Lower leg skin (tissue), 4 donors: ENCODE data around the gene SH3TC2. TPM values are rescaled to one million over a fixed set of nuclear protein-coding genes. Genes with fewer than 3 reads are reported as not detected.

Experiments used
- DNase-seq, 2 donors: peaks; one replicate each; pipeline ENCODE4 v3.0.0-alpha.2; 2019; ENCODE audit warnings: low spot score in 2 of 2
- H3K4me3 ChIP-seq: fragments of 200-600 bp; sonication (generic); 2 replicates; pipeline ENCODE4 v1.5.1; 2017; ENCODE audit warnings: mild to moderate bottlenecking, low read depth; ENCODE audit not compliant: poor library complexity, severe bottlenecking
- CTCF ChIP-seq, 3 donors: fragments of 450-650 bp; IDR thresholded peaks; one replicate each; pipeline ENCODE4 v1.5.1; 2016; ENCODE audit warnings: antibody characterized with exemption in 3 of 3, mild to moderate bottlenecking in 3 of 3, moderate library complexity in 2 of 3
- POLR2A ChIP-seq, 2 donors: fragments of 450-650 bp; IDR thresholded peaks; one replicate each; pipeline ENCODE4 v1.6.1; 2016 to 2017; ENCODE audit warnings: antibody characterized with exemption in 2 of 2, mild to moderate bottlenecking in 1 of 2, moderate library complexity in 1 of 2
- WGBS, 2 donors: methylation state at CpG; one replicate each; pipeline ENCODE4 v1.1.5; 2018; 5-methylcytosine and 5-hydroxymethylcytosine counted together
- intact Hi-C: fragments of 100-400 bp; cut with DNase I; formaldehyde crosslinking; loops from one replicate; pipeline ENCODE4 v1.15.0; 2023; ENCODE audit warnings: low total_unique reads
- total RNA-seq, 4 donors: library from RNA; depleted of rRNA; stranded (reverse); fragments of >200 nt; gene quantifications; one replicate each; pipeline ENCODE4 v1.1.0, GENCODE V29; 2016

The SH3TC2 gene
- total RNA-seq, 4 donors from 2014 or later = 0.80 to 3.7 (median 2.0) TPM

DNA sequence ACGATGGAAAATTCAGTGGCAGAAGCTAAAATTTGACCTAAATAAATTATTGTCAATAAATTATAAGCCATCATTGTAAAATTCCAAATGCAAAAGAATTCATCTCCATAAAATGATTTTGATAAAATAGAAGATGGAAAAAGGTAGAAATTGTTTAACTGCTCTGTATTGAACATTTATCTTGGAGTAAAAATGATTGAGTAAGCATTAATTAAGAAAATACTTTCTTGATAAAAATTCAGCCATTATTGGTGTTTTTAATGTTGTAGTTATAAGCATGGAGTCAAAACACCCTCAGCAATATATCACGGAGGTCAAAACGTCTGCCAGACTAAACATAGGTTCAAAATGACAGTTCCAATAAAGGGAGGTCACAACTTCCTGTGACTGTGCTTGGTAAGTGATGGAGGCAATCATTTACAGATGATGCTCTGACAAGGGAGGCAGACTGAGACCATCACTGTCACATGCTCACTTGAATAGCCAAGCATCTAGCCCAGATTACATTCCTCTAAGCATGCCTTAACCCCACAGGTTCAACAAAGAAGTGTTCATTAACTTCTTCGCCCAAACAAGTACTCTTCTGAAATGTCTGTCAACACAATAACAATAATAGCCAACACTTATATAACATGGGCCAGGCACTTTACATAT lies 69.5 kb downstream of the SH3TC2 start:
- no peak for TF ChIP-seq POLR2A (IDR thresholded peaks at IDR 0.05)
- no peak for TF ChIP-seq CTCF (IDR thresholded peaks at IDR 0.05)
- WGBS, 2 donors = 70 to 84% methylated on average over 4 of the region's 4 CpGs
- intact Hi-C loops = no loop called here
- no peak for DNase-seq
- H3K4me3 ChIP-seq = no peak overlapping the region

DNA sequence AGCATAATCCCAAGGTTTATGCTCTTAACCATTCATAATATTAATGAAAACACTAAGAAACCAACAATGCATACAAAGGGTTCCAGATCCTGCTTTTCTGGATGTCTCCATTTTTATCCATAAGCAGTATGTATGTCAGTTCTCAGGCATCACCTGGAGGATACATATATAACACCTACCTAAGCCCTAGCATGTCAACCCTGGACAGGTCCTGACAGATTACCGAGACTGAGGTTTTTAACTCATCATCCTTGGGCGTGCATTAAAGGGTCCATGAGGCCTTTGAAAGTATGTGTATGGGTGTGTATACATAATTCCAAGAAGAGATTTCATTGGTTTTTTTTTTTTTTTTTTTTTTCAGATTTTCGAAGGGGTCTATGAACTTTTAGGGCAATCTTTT lies 70.6 kb downstream of the SH3TC2 start:
- intact Hi-C loops = no loop called here
- no peak for TF ChIP-seq POLR2A (IDR thresholded peaks at IDR 0.05)
- TF ChIP-seq CTCF (IDR thresholded peaks at IDR 0.05) = no peak
- WGBS, 2 donors = 56 to 63% methylated on average over 3 of the region's 3 CpGs

GRCh38 chr5:148991566-148991965 lies 71.3 kb downstream of the SH3TC2 start:
- intact Hi-C loops = no loop called here
- no peak overlapping the region for H3K4me3 ChIP-seq
- no peak for TF ChIP-seq POLR2A (IDR thresholded peaks at IDR 0.05)
- TF ChIP-seq CTCF (IDR thresholded peaks at IDR 0.05) = no peak
- no peak for DNase-seq

More for the DNA sequence above, 70.6 kb downstream of the SH3TC2 start:
- no peak overlapping the region for H3K4me3 ChIP-seq
- no peak for DNase-seq

DNA sequence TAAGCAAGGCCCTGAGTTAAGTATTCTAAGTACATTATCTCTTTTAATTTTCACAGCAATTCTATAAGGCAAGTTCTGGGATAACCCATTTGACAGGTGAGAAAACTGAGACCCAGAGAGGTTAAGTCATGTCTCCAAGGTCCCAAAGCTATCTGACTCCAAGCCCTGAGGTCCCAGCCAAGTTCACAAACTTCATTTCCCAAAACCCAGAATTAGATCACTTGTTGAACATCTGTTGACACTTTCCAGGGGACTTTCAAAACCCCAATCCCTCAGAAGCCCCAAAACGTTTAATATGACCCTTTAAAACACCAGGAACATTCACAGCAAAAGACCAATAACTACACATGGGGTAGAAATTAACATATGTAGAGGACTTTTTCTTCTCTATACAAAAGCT lies 72.0 kb downstream of the SH3TC2 start:
- intact Hi-C loops = no loop called here
- DNase-seq = no peak

DNA sequence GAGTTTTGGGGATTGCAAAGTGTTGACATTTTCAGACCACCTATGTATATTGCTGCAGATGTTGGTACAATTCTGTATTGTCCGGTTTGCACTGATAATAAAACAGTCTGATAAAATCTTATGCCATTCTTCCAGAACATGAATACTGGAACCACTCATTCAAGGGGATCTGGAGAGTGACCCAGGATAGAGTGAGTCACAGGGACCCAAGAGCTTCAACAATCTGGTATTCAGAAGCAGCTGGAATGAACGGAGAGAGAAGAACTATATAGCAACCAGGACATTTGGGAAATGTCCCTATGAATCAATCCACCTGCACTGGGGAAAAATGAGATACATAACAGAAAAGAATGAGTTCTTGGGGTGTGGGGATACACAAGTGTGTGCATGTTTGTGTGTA lies 73.3 kb downstream of the SH3TC2 start:
- intact Hi-C loops = no loop called here

More for the DNA sequence above, 72.0 kb downstream of the SH3TC2 start:
- no peak overlapping the region for H3K4me3 ChIP-seq
- TF ChIP-seq POLR2A (IDR thresholded peaks at IDR 0.05) = no peak
- TF ChIP-seq CTCF (IDR thresholded peaks at IDR 0.05) = no peak
- WGBS, 2 donors = 41 to 63% methylated on average over 1 of the region's 1 CpG

More for the DNA sequence above, 73.3 kb downstream of the SH3TC2 start:
- DNase-seq = no peak
- TF ChIP-seq POLR2A (IDR thresholded peaks at IDR 0.05) = no peak
- no peak for TF ChIP-seq CTCF (IDR thresholded peaks at IDR 0.05)
- WGBS, 2 donors = 63 to 72% methylated on average over 2 of the region's 2 CpGs
- H3K4me3 ChIP-seq = no peak overlapping the region
